Measurements from ENCODE around the gene TGM6. TPM values are rescaled to one million over a fixed set of nuclear protein-coding genes. Genes with fewer than 3 reads are reported as not detected.

The TGM6 gene
- total RNA-seq (not detected), polyA plus RNA-seq (not detected)
- long read RNA-seq, donor 1 = 0 reads
- long read RNA-seq, donor 2 = 0 reads
- long read RNA-seq, donor 3 = 0 reads
- long read RNA-seq, donor 4 = 0 reads
- long read RNA-seq, donor 5 = 0 reads

GRCh38 chr20:2380601-2381000 lies at the start of gene TGM6:
Gene TGM6 (plus strand): TSS chr20:2380901. CDS start chr20:2380969, 68 bp downstream.
- H3K9ac ChIP-seq (ENCODE audit: insufficient read depth in 1 of 2, low read length in 2 of 2) = no peak within 1 kb of the TSS
- H3K4me3 ChIP-seq = no peak within 1 kb of the TSS
- no peak for TF ChIP-seq CTCF (IDR thresholded peaks at IDR 0.05; ENCODE audit: control extremely low read depth, extremely low read depth)
- no peak for ATAC-seq (ENCODE audit: insufficient read depth, low FRiP score)
- H3K4me1 ChIP-seq (ENCODE audit: control insufficient read depth in 5 of 5, insufficient read depth in 5 of 5, low read length in 5 of 5) = peaks cover 0 to 4% (median 0%) of the 10 kb centered on the region in 5 donors
- no peak for DNase-seq
- WGBS, 2 donors = 88 to 96% methylated on average over 10 of the region's 10 CpGs
- no peaks in the 10 kb centered on the region for H3K27me3 ChIP-seq (ENCODE audit: control insufficient read depth in 3 of 3, insufficient read depth in 3 of 3, low read length in 2 of 3)
- peaks cover 0 to 4% (median 0%) of the 10 kb centered on the region in 4 donors for H3K9me3 ChIP-seq (ENCODE audit: control insufficient read depth in 4 of 4, insufficient read depth in 3 of 4, low read length in 3 of 4)
- no peak within 1 kb of the TSS for H3K27ac ChIP-seq (ENCODE audit: low read depth in 1 of 2, low read length in 1 of 2)
- H3K36me3 ChIP-seq (ENCODE audit: control insufficient read depth in 4 of 4, insufficient read depth in 4 of 4, low read length in 4 of 4) = no peaks in the 10 kb centered on the region

GRCh38 chr20:2331106-2331505 lies 49.6 kb upstream of the TGM6 start:
- H3K27ac ChIP-seq (ENCODE audit: low read depth in 1 of 2, low read length in 1 of 2) = no peak overlapping the region
- no peaks in the 10 kb centered on the region for H3K36me3 ChIP-seq (ENCODE audit: control insufficient read depth in 4 of 4, insufficient read depth in 4 of 4, low read length in 4 of 4)
- peaks cover 0 to 2% (median 0%) of the 10 kb centered on the region in 4 donors for H3K9me3 ChIP-seq (ENCODE audit: control insufficient read depth in 4 of 4, insufficient read depth in 3 of 4, low read length in 3 of 4)
- WGBS, 2 donors = 83 to 88% methylated on average over 5 of the region's 5 CpGs
- H3K9ac ChIP-seq (ENCODE audit: insufficient read depth in 1 of 2, low read length in 2 of 2) = no peak overlapping the region
- no peak overlapping the region for H3K4me3 ChIP-seq
- ATAC-seq (ENCODE audit: insufficient read depth, low FRiP score) (no peak), DNase-seq (no peak)
- peaks cover 0 to 2% (median 0%) of the 10 kb centered on the region in 3 donors for H3K27me3 ChIP-seq (ENCODE audit: control insufficient read depth in 3 of 3, insufficient read depth in 3 of 3, low read length in 2 of 3)
- TF ChIP-seq CTCF (IDR thresholded peaks at IDR 0.05; ENCODE audit: control extremely low read depth, extremely low read depth) = no peak
- H3K4me1 ChIP-seq (ENCODE audit: control insufficient read depth in 5 of 5, insufficient read depth in 5 of 5, low read length in 5 of 5) = no peaks in the 10 kb centered on the region

GRCh38 chr20:2331901-2332565 lies 48.7 kb upstream of the TGM6 start:
- H3K27ac ChIP-seq (ENCODE audit: low read depth in 1 of 2, low read length in 1 of 2) = no peak overlapping the region
- ATAC-seq (ENCODE audit: insufficient read depth, low FRiP score) = no peak

More at GRCh38 chr20:2331901-2332565, 48.7 kb upstream of the TGM6 start:
- WGBS, 2 donors = 92 to 95% methylated on average over 17 of the region's 17 CpGs
- H3K9ac ChIP-seq (ENCODE audit: insufficient read depth in 1 of 2, low read length in 2 of 2) = no peak overlapping the region
- H3K27me3 ChIP-seq (ENCODE audit: control insufficient read depth in 3 of 3, insufficient read depth in 3 of 3, low read length in 2 of 3) = peaks cover 0 to 2% (median 0%) of the 10 kb centered on the region in 3 donors
- no peak overlapping the region for H3K4me3 ChIP-seq
- no peaks in the 10 kb centered on the region for H3K36me3 ChIP-seq (ENCODE audit: control insufficient read depth in 4 of 4, insufficient read depth in 4 of 4, low read length in 4 of 4)
- H3K9me3 ChIP-seq (ENCODE audit: control insufficient read depth in 4 of 4, insufficient read depth in 3 of 4, low read length in 3 of 4) = peaks cover 0 to 2% (median 0%) of the 10 kb centered on the region in 4 donors
- H3K4me1 ChIP-seq (ENCODE audit: control insufficient read depth in 5 of 5, insufficient read depth in 5 of 5, low read length in 5 of 5) = no peaks in the 10 kb centered on the region
- no peak for TF ChIP-seq CTCF (IDR thresholded peaks at IDR 0.05; ENCODE audit: control extremely low read depth, extremely low read depth)
- DNase-seq = no peak
